HG03469 (cell line): ENCODE measurements around the gene MOGAT2.
"Not testable (repeated sequence)": the region's sequence is repeated elsewhere in the genome, so short reads cannot be mapped to it uniquely, and the experiment has no call there.

Experiments
- ATAC-seq: cut with Tn5 transposase; IDR thresholded peaks from one replicate; pipeline ENCODE4 v1.9.1; 2021; ENCODE audit warnings: mild to moderate bottlenecking, moderate library complexity, moderate number of reproducible peaks; ENCODE audit not compliant: unreplicated experiment

The MOGAT2 gene

DNA sequence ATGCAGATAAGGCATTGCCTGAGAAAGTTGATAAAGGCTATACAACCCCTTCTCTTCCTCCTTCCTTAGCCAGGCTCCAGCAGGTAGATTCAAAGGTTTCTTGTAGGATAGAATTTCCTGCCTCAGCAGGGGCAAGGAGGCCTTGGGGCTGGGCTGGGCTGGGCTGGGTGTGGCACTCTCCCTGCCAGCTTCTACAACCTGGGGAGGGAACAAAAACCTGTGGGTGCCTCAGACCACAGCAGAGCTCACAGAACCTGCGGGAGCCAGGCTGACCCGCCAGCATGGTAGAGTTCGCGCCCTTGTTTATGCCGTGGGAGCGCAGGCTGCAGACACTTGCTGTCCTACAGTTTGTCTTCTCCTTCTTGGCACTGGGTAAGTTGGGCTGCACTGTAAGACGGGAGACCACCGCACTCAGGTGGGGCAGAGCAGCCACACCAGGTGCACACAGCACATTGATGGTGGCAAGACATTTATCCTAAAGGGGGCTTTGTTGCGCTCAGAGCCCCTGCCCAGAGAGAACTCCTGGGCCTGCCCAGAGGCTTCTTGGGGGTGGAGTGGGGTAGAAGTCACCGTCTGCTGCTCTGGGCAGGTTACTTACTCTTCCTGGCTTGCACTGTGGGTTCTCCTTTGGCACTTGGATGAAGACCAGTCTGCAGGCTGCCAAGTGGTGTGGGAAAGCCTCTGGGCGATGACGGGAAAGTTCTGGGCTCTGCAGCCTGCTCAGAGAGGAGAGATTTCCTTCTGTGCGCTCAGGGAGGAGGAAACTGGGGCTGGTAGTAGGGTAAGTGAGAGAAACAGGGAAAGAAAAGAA, at the start of gene MOGAT2:
MOGAT2 (plus strand) TSS at position 231 of the 811 bp plus-strand sequence; CDS start at position 282, 51 bp downstream.
- no peak for ATAC-seq

DNA sequence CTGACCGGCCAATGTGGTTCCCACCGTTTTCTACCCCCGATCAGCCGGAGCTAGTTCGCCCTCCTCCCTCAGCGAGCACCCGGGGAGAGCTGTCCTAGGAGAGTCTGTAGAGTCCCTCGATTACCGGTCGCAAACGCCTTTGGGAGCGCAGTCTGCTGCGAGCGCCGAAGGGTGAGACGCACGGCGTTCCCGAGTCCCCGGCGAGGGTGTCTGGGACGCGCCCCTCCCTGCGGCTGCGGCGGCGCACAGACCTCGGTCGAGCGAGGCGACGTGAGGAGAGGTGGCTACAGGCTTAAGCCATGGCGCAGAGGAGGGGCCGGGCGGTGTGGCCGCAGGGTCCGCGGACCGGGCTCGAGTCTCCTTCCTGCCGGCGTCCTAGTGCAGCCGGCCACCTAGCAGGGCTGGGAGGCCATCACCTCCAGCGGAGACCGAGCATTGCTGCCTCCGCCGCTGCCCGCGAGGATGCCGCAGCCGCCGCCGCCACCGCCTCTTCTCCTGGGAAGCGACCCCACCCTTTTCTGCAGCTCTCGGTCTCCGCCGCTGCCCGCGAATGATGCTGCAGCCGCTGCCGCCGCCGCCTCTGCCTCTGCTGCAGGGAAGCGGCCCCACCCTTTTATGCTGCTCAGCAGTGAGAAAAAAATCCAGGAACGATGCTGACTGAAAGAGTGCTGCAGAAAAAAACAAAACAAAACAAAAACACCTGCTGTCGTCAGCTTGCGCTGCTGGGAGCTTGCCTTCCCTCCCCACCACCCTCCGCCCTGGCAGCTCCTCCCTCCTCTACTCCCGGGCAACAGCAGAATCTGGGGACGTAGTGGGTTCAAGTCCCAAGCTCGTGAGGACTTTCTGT, 49.0 kb upstream of the MOGAT2 start, which contains the start of gene MAP6:
MAP6 (minus strand) TSS at position 588 of the 847 bp plus-strand sequence. CDS start 669 bp downstream, outside the sequence.
- no peak for ATAC-seq

DNA sequence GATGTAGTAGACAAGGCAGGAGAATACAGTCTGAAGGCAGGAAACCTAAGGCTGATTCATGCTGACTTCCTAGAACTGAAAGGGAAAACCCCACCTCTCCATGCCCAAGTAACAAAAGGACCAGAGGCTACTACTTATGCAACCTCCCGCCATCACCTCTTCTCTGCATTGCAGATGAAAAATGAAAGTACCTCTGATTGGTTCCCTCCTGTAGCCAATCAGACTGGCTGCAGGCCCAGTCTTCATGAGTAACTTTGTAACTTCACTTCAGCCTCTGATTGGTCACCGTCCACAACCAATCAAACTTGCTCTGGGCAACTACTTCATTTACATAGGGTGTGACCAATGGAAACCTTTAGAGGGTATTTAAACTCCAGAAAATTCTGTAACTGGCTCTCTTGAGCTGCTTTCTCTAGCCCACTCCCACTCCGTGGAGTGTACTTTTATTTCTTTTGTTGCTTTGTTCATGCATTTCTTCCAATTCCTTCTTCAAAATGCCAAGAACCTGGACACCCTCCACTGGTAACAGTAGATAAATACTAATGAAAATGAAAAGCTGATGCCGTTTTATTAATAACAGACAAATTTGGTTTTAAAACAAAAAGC, 43.6 kb upstream of the MOGAT2 start:
- ATAC-seq, result no peak

DNA sequence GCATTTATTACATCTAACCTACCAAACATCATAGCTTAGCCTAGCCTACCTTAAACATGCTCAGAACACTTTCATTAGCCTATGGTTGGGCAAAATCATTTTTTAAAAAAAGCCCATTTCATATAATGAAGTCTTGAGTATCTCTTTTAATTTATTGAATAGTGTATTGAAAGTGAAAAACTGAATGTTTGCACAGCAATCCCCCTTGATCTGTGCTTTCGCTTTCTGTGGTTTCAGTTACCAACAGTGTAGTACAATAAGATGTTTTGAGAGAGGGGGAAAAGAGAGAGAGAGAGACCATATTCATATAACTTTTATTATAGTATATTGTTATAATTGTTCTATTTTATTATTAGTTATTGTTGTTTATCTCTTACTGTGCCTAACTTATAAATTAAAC, 40.4 kb upstream of the MOGAT2 start:
- ATAC-seq, result no peak

DNA sequence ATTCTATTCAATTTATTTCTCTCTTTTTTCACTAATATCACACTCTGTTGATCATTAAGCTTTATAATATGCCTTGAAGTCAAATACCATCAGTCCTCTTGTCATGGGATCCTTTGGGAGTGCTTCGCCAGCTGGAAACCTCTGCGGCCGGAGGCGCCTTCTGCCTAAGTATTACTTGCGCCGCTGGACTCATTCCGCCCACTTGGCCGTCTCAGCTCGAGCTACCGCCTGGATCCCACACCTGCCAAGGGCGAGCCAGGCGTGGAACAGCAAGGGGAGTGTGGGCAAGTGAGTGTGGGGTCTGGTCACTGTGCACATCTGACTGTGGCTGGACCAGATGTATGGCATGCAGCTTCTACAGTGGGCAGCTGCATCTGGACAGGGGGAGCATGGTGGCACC, 39.7 kb upstream of the MOGAT2 start:
- ATAC-seq, result no peak

DNA sequence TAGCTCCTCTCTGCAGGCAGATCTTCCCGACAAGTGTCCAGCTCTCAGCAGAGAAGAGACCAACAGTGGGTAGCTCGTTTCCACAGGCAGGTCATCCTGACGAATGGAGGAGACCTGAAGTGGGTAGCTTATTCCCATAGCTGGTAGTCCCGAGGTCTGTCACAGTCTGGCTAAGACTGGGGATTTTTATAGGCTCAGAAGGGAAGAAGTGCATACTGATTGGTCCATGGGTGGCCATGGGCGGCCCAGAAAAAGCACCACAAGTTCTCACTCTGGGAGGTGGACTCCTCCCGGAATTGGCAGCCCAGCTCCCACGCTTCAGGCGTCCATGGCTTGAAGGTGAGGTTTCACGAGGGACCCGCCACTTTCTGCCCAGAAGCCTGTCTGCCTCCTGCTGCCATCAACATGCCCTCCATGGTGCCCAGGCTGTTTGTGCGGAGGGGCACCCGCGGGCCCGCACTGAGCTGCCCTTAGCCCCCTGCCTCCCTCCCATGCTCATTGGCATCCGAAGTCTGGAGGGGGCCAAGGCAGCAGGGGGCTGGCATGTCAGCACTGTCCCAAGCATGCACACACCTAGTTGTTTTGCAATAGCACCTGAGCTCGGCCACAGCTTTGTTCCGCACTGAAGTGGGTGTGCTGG, 38.9 kb upstream of the MOGAT2 start:
- ATAC-seq, result no peak

DNA sequence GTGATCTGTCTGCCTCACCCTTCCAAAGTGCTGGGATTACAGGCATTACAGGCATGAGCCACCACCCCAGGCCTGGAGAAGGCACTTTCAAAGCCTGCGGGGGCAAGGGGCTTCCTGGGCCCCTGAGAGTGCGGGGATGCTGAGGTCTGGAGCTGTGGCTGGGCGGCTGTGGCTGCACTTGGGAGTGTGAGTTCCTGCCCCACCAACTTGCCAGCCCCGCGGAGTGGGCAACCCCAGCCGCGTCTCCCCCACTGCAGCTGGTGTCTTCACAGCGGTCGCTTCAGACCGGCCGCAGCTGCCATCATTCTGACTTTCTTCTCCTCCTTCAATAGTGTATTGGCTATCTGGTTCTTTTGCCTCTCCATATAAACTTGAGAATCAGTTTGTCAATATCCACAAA, 38.1 kb upstream of the MOGAT2 start:
- no peak for ATAC-seq

DNA sequence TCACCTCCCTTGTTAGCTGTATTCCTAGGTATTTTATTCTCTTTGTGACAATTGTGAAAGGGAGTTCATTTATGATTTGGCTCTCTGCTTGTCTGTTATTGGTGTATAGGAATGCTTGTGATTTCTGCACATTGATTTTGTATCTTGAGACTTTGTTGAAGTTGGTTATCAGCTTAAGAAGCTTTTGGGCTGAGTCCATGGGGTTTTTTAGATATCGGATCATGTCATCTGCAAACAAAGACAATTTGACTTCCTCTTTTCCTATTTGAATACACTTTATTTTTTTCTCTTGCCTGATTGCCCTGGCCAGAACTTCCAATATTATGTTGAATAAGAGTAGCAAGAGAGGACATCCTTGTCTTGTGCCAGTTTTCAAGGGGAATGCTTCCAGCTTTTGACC, 33.8 kb upstream of the MOGAT2 start:
- ATAC-seq, result not testable (repeated sequence)

DNA sequence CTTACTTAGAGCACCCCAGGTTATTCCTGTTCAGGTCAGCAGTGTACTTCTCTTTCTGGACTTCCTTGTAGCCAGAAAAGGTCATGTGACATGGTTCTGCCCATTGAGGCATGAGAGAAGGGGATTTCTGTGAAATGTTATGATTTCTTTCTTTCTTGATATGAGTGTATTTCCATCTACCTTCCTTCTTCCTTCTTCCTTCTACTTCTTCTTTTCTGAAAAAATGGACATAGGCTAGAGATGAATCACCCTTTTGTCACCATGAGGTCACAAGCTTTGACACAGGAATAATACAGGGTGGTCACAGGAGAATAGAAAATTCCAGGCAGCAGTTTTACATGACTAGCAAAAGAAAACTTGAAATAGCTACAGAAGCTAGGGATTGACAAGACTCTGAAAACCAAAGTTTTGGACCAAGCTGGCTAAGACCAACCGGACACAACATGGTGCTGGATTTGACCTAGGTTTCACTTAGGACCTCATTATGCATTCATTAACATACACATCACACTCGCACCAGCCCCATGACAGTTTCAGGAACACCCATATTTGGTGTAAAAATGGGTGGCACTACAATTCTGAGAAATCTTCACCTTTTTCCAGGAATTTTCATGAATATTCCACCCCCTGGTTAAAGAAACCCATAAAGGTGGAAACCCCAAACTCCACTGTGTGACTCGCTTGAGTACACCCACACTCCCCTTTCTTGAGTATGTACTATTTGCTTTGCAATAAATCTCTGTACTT, 27.6 kb upstream of the MOGAT2 start:
- no peak for ATAC-seq

DNA sequence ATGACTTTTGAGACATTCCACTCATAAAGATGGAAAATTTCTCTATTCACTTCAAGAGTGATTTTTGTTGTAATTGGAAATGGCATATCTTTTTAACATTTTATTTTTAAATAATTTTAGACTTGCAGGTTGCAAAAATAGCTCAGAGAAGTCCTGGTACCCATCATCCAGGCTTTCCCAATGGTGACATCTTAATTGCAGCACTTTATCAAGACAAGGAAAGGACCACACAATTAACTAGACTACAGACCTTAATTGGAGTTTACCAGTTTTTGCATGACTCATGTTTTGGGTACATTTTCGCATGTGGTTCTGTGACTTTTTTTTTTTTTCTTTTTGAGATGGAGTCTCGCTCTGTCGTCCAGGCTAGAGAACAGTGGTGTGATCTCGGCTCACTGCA, 25.8 kb upstream of the MOGAT2 start:
- no peak for ATAC-seq

DNA sequence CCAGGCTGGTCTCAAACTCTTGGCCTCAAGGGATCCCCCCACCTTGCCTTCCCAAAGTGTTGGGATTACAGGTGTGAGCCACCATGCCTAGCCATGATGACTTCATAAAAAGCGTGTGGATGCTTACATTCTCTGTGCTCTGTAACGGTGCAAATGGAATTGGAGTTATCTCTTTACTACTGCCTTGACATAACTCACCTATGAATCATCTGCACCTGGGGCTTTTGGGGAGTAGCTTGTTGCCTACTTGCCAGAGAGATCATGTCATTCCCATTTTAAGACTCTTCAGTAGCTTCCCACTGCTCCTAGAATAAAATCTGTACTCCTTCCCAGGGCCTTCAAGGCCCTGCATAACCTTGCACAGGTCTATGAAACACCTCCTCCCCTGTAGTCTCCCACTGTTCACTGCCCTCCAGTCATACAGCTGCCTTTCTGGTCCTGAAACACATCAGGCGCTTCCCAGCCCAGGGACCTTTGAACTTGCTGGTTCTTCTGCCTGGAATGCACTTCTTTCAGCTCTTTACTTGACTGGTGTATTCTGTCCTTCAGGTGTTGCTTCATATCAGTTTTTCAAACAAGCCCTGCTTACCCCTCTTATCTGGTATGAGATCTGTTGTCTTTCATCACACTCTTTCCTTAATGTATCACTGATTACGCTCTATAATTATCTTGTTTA, 19.6 kb upstream of the MOGAT2 start:
- no peak for ATAC-seq

DNA sequence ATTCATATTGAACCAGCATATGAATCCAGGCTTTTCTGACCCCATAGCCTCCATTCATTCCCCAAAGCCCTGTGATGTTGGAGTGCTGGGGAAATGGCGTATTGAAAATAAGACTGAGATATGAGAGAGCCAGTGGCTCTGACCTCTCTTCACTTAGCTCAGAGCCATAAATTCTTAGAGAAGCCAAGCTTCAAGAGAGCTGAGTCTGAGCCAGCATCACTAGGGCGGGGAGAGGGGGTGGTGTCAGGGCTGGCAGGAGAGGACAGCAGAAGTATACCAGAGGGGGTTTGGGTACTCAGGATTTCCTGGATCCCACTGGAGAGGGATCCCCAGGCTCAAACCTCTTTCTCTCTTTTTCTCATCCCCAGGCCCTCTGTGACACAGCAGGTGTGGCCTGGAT, 16.7 kb upstream of the MOGAT2 start:
- no peak for ATAC-seq

DNA sequence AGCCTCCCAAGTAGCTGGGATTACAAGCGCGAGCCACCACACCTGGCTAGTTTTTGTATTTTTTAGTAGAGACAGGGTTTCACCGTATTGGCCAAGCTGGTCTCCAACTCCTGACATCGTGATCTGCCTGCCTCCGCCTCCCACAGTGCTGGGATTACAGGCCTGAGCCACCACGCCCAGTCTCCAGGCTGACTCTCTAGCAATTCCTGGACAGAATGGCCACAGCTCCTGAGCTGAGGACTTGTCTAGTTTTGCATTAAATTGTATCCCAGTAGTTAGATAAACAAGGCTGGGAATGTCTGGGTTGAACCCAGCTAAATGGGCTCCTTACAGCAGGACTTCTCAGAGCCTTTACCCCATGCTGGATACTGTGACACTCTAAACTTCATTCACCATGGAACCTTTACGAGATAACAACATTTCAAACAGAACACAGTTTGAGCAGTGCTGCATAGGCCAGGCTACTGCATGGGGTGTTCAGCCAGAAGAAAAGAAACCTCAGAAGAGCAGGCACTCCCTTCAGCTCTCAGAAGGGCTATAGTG, 13.9 kb upstream of the MOGAT2 start:
- no peak for ATAC-seq

DNA sequence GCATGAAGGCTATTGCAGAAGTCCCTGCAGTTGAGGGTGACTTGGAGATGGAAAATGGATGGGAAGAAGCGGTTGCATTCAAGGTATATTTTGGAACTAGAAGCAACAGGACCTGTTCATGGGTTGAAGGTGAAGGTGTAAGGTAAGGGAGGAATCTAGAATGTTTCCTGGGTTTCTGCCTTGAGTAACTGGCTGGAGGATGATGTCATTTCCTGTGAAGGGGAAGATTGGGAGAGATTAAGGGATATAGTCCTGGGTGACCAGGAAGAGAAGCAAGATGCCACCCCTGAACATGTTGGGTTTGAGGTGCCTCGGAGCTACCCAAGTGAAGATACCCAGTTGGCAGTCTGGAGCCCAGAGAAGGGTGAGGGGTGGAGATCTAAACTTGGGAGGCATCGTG, 12.1 kb upstream of the MOGAT2 start:
- ATAC-seq, result no peak

DNA sequence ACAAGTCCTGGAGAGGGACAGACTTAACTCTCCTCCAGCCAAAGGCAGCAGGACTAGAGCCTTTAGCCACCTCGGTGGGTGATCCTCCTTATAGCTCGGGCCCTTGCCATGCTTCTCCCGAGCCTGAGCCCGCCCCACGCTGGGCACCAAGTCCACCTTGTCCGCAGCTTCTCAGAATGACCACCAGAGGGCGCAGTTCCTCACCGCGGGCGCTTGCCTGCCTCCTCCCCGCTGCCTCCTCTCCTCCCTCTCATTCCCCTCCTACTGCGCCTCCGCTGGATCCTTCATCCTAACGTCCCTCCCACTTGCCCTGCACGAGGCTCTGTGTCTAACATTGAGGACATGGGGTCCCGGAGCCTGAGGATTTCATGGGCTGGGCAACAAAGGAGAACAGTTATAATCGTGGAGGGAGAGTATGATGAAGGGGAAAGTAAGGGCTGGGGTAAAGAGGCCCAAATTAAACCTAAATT, 11.3 kb upstream of the MOGAT2 start:
- no peak for ATAC-seq

DNA sequence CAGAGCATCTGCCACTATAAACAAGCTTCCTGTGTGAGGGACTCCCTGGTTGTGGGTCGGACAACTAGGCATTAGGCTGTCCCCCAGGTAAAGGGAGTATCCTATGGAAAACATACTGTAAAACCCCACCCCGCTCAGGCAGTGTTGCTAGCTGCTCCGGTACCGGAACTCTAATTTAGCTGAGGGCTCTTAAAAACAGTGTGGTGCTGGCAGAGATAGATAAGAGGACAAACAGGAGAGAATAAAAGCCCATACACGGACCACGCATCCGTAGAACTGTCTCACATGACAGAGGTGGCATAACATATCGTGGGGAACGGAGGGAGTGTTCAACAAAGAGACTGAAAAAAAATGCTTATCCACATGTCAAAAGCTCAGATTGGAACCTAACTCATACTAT, 3.4 kb upstream of the MOGAT2 start:
- ATAC-seq, result no peak

DNA sequence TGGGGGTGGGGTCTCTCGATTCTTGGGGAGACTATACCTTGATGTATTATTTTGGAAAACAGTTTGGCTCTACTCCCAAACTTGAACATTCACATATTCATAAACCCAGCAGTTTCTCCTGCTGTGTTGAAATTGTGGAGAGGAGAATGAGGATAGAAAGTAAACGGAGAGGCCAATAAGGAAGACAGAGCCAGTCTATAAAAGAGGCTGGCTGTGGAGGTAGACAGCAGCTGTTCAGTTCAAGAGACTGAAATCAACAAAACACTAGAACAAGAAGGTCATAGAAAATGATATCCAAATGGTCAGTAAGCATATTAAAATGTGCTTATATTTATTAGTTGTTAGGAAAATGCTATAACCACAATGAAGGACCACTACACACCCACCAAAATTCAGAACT, 1.9 kb upstream of the MOGAT2 start:
- no peak for ATAC-seq

DNA sequence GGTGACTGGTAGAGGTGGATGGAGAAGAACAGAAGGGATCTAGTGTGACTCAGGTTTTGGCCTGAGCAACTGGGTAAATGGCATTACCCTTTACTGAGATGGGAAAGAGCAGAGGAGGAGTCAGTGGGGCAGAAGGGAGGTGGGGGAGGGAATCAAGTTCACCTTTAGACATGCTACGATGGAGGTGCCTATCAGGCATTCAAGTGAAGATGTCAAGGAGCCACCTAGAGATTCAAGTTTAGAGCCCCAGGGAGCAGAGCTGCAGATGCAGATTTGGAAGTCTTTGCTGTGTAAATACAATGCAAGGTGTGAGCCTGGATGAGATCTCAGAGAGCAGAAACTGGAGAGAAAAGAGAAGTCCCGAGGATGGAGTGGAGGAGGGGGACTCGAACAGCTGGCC, 979 bp upstream of the MOGAT2 start:
- ATAC-seq, result no peak
